Gastroesophageal sphincter (tissue), 3 donors: Measurements from ENCODE around the gene KRTAP9-7.
"Not testable (repeated sequence)": the region's sequence is repeated elsewhere in the genome, so short reads cannot be mapped to it uniquely, and the experiment has no call there.

Experiments
- POLR2A ChIP-seq, 2 donors: fragments of 450-650 bp; IDR thresholded peaks; one replicate each; pipeline ENCODE4 v1.6.1; 2017; ENCODE audit warnings: antibody characterized with exemption in 2 of 2, mild to moderate bottlenecking in 2 of 2, moderate library complexity in 1 of 2
- POLR2AphosphoS5 ChIP-seq: sonication (generic); formaldehyde crosslinking; IDR thresholded peaks from one replicate; pipeline ENCODE4 v1.6.1; 2017; ENCODE audit warnings: antibody characterized with exemption
- TF ChIP-seq, protein P1 (sequence below), 4 experiments: fragments of 200-600 bp in 2 of 4; fragments of 450-650 bp in 2 of 4; sonication (generic) in 1 of 4; IDR thresholded peaks; one replicate each; pipeline ENCODE4 v1.5.1; 2017 to 2019; ENCODE audit warnings: antibody characterized with exemption in 4 of 4, mild to moderate bottlenecking in 2 of 4, moderate library complexity in 2 of 4

DNA sequence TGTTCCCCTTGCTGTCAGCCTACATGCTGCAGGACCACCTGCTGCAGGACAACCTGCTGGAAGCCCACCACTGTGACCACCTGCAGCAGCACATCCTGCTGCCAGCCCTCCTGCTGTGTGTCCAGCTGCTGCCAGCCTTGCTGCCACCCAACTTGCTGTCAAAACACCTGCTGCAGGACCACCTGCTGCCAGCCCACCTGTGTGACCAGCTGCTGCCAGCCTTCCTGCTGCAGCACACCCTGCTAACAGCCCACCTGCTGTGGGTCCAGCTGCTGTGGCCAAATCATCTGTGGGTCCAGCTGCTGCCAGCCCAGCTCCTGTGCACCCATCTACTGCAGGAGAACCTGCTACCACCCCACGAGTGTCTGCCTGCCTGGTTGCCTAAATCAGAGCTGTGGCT lies 4.2 kb upstream of the KRTAP9-7 start:
- TF ChIP-seq, protein P1, sequence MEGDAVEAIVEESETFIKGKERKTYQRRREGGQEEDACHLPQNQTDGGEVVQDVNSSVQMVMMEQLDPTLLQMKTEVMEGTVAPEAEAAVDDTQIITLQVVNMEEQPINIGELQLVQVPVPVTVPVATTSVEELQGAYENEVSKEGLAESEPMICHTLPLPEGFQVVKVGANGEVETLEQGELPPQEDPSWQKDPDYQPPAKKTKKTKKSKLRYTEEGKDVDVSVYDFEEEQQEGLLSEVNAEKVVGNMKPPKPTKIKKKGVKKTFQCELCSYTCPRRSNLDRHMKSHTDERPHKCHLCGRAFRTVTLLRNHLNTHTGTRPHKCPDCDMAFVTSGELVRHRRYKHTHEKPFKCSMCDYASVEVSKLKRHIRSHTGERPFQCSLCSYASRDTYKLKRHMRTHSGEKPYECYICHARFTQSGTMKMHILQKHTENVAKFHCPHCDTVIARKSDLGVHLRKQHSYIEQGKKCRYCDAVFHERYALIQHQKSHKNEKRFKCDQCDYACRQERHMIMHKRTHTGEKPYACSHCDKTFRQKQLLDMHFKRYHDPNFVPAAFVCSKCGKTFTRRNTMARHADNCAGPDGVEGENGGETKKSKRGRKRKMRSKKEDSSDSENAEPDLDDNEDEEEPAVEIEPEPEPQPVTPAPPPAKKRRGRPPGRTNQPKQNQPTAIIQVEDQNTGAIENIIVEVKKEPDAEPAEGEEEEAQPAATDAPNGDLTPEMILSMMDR (IDR thresholded peaks at IDR 0.05): not testable (repeated sequence)
- not testable (repeated sequence) for TF ChIP-seq POLR2AphosphoS5; POLR2A (IDR thresholded peaks at IDR 0.05)
